ENCODE results near the gene MOB3A.

Gene MOB3A

DNA sequence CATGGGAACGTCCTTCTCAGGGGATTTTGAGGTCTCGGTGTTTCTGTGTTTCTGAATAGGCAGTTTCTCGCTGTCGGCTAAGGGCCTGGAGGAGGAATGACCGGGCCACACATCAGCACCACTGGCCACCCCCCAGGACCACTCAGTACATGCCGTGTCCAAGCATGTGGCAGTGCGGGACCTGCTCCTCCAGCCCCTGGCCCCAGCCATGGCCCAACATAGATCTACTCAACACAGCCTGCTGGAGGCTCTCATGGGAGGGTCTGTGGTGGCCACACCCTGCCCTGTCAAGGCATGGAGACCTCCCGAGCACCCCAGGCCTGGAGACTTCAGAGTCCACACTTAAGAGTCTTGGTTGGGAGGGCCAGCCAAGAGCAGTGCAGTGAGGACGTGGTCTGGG is 18.1 kb upstream of the MOB3A start:
- no peak for DNase-seq (ENCODE audit: extremely low spot score)
- ChIA-PET POLR2A (no interaction called here), CTCF (no interaction called here)
- TF ChIP-seq FOXM1 (IDR thresholded peaks at IDR 0.05; ENCODE audit: borderline replicate concordance) (no peak), FOXA1 (IDR thresholded peaks at IDR 0.05) (no peak), LEF1 (IDR thresholded peaks at IDR 0.05; ENCODE audit: borderline replicate concordance) (no peak), NFRKB (IDR thresholded peaks at IDR 0.05) (no peak), ELF4 (IDR thresholded peaks at IDR 0.05) (no peak), SUZ12 (IDR thresholded peaks at IDR 0.05) (no peak), ARNT (IDR thresholded peaks at IDR 0.05) (no peak), L3MBTL2 (conservative IDR thresholded peaks at IDR 0.05) (no peak), BHLHE40 (IDR thresholded peaks at IDR 0.05; ENCODE audit: borderline replicate concordance) (no peak), ZNF384 (IDR thresholded peaks at IDR 0.05) (no peak), HDGF (IDR thresholded peaks at IDR 0.05; ENCODE audit: borderline replicate concordance) (no peak), SP1 (IDR thresholded peaks at IDR 0.05) (no peak), TARDBP (IDR thresholded peaks at IDR 0.05) (no peak), CTBP1 (IDR thresholded peaks at IDR 0.05; ENCODE audit: borderline replicate concordance) (no peak), FOXK2 (IDR thresholded peaks at IDR 0.05) (no peak)
- TF ChIP-seq, protein P1, sequence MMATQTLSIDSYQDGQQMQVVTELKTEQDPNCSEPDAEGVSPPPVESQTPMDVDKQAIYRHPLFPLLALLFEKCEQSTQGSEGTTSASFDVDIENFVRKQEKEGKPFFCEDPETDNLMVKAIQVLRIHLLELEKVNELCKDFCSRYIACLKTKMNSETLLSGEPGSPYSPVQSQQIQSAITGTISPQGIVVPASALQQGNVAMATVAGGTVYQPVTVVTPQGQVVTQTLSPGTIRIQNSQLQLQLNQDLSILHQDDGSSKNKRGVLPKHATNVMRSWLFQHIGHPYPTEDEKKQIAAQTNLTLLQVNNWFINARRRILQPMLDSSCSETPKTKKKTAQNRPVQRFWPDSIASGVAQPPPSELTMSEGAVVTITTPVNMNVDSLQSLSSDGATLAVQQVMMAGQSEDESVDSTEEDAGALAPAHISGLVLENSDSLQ (IDR thresholded peaks at IDR 0.05), result no peak

DNA sequence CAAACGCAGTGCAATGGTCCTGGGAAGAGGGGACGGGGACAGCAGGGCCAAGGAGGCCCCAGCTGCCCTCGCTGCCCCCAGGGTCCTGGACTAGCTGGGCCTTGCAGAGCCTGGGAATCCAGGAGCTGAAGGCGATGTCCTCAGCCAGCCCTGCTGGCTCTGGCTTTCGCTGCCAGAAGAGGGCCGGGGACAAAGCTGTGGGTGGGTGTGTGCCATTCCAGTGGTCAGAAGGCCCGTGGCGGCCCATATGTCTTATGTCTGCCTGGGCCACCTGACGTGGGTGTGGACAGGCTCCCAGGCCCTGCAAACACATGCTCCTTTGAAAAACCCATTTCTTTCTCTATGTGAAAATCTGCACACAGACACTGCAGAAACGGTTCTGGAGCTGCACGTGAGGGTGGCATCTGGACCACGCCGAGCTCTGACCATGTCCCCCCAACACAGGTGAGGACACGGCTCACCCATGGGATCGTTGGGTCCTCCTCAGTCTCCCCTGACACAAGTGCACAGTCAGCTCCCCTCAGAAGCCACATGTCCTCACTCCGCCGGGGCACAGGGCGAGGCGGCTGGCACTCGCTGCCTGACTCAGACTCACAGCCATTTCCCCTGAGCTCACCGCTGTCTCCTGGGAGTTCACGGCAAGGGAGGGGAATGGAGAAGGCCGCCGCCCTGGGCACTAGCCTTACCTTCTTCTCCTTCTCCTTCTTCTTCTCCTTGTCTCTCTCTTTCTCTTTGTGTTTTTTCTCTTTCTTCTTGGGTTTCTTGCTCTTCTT is 17.5 kb upstream of the MOB3A start:
- CTCF ChIA-PET, result no interaction called here
- POLR2A ChIA-PET, result no interaction called here
- TF ChIP-seq SUZ12 (IDR thresholded peaks at IDR 0.05) (no peak), BHLHE40 (IDR thresholded peaks at IDR 0.05; ENCODE audit: borderline replicate concordance) (no peak), FOXM1 (IDR thresholded peaks at IDR 0.05; ENCODE audit: borderline replicate concordance) (no peak), FOXA1 (IDR thresholded peaks at IDR 0.05) (no peak), ARNT (IDR thresholded peaks at IDR 0.05) (no peak), LEF1 (IDR thresholded peaks at IDR 0.05; ENCODE audit: borderline replicate concordance) (no peak), ELF4 (IDR thresholded peaks at IDR 0.05) (no peak), SP1 (IDR thresholded peaks at IDR 0.05) (no peak), NFRKB (IDR thresholded peaks at IDR 0.05) (no peak), L3MBTL2 (conservative IDR thresholded peaks at IDR 0.05) (no peak), FOXK2 (IDR thresholded peaks at IDR 0.05) (no peak), ZNF384 (IDR thresholded peaks at IDR 0.05) (no peak), HDGF (IDR thresholded peaks at IDR 0.05; ENCODE audit: borderline replicate concordance) (no peak), CTBP1 (IDR thresholded peaks at IDR 0.05; ENCODE audit: borderline replicate concordance) (no peak)
- TF ChIP-seq, protein P1 (IDR thresholded peaks at IDR 0.05), result no peak
- no peak for DNase-seq (ENCODE audit: extremely low spot score)

DNA sequence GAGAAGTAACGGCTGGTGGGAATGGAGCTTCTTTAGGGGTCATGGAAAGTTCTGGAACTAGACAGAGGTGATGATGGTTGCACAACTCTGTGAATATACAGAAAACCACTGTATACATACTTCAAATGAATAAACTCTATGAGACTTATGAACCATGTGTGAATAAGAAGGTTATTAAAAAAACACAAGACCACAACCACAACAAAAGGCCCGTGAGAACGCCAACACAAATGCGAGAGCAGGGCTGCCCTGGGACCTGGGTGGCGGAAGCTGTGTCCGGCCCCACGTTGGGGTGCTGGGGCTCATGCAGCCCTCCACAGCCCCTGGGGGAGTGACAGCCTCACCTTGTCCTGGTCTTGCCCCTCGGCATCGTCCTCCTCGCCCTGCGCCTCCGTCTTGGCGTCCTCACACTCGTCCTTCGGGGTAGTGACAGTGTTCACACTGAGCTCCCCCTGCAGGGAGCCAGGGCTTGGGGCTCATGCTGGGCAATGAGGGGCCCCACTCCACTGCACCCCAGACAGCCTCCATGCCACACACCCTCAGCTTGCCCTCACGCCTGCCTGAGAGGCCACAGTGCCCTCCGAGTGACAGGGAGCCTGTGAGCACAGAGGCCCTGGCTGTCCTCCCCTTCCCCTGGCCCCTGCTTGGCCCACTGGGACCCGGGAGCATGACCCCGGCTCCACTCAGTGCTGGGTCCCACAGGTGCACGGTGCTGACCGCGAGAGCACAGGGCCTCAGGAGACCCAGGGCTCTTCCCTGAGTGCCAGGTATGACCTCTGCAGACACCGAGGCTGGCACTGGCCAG is 16.6 kb upstream of the MOB3A start:
- POLR2A ChIA-PET, result no interaction called here
- no peak for TF ChIP-seq SUZ12 (IDR thresholded peaks at IDR 0.05)
- TF ChIP-seq HDGF (IDR thresholded peaks at IDR 0.05; ENCODE audit: borderline replicate concordance), result no peak
- no peak for TF ChIP-seq LEF1 (IDR thresholded peaks at IDR 0.05; ENCODE audit: borderline replicate concordance)
- TF ChIP-seq, protein P1 (IDR thresholded peaks at IDR 0.05), result no peak
- TF ChIP-seq TARDBP (IDR thresholded peaks at IDR 0.05), result no peak
- TF ChIP-seq SP1 (IDR thresholded peaks at IDR 0.05), result no peak
- TF ChIP-seq FOXA1 (IDR thresholded peaks at IDR 0.05), result no peak
- no peak for TF ChIP-seq ELF4 (IDR thresholded peaks at IDR 0.05)
- no peak for TF ChIP-seq ZNF384 (IDR thresholded peaks at IDR 0.05)
- no peak for TF ChIP-seq CTBP1 (IDR thresholded peaks at IDR 0.05; ENCODE audit: borderline replicate concordance)
- no peak for TF ChIP-seq NFRKB (IDR thresholded peaks at IDR 0.05)
- TF ChIP-seq ARNT (IDR thresholded peaks at IDR 0.05), result no peak
- TF ChIP-seq FOXM1 (IDR thresholded peaks at IDR 0.05; ENCODE audit: borderline replicate concordance), result no peak
- TF ChIP-seq BHLHE40 (IDR thresholded peaks at IDR 0.05; ENCODE audit: borderline replicate concordance), result no peak
- TF ChIP-seq L3MBTL2 (conservative IDR thresholded peaks at IDR 0.05), result no peak
- no peak for TF ChIP-seq FOXK2 (IDR thresholded peaks at IDR 0.05)
- CTCF ChIA-PET, result no interaction called here

DNA sequence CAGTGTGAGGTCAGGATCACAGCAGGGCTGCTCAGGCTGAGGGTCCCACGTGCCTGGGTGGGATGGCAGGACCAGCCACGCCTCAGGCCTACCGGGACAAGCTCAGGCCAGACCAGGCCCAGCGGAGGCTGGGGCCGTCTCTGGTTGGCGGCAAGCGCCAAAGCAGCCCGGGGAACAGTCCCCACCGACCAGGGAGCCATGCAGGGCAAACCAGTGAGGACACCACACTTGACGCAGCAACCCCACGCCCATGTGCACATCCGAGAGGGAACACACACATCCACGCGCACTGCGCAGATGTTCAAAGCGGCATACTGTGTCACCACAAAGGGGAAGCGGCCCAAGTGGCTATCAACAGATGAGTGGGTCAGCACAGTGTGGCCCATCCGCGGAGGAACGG is 15.8 kb upstream of the MOB3A start:
- no peak for TF ChIP-seq NFRKB (IDR thresholded peaks at IDR 0.05)
- TF ChIP-seq SP1 (IDR thresholded peaks at IDR 0.05), result no peak
- TF ChIP-seq HDGF (IDR thresholded peaks at IDR 0.05; ENCODE audit: borderline replicate concordance), result no peak
- TF ChIP-seq LEF1 (IDR thresholded peaks at IDR 0.05; ENCODE audit: borderline replicate concordance), result no peak
- TF ChIP-seq ARNT (IDR thresholded peaks at IDR 0.05), result no peak
- TF ChIP-seq TARDBP (IDR thresholded peaks at IDR 0.05), result no peak
- TF ChIP-seq L3MBTL2 (conservative IDR thresholded peaks at IDR 0.05), result no peak
- no peak for TF ChIP-seq BHLHE40 (IDR thresholded peaks at IDR 0.05; ENCODE audit: borderline replicate concordance)
- TF ChIP-seq, protein P1 (IDR thresholded peaks at IDR 0.05), result no peak
- no peak for TF ChIP-seq FOXA1 (IDR thresholded peaks at IDR 0.05)
- TF ChIP-seq ELF4 (IDR thresholded peaks at IDR 0.05), result no peak
- no peak for TF ChIP-seq ZNF384 (IDR thresholded peaks at IDR 0.05)
- TF ChIP-seq FOXK2 (IDR thresholded peaks at IDR 0.05), result no peak
- TF ChIP-seq FOXM1 (IDR thresholded peaks at IDR 0.05; ENCODE audit: borderline replicate concordance), result no peak
- no peak for TF ChIP-seq CTBP1 (IDR thresholded peaks at IDR 0.05; ENCODE audit: borderline replicate concordance)
- CTCF ChIA-PET, result no interaction called here
- POLR2A ChIA-PET, result no interaction called here
- no peak for DNase-seq (ENCODE audit: extremely low spot score)

More for the DNA sequence above, 16.6 kb upstream of the MOB3A start:
- no peak for DNase-seq (ENCODE audit: extremely low spot score)

Measured in HEK293T (cell line).